Cardiac fibroblast (primary cell): ENCODE measurements around the gene TMEM114.
"Not testable (repeated sequence)": the region's sequence is repeated elsewhere in the genome, so short reads cannot be mapped to it uniquely, and the experiment has no call there.

Experiments
- DNase-seq, 2 donors: peaks; one replicate each; pipeline versions ENCODE4 v3.0.0 to v3.0.0-alpha.2; 2010; ENCODE audit warnings: low read depth in 2 of 2
- H3K4me3 ChIP-seq, 2 donors: replicated peaks in 1 of 2; 1 replicate in 1 of 2; 2 replicates in 1 of 2; pipeline ENCODE4 v1.5.1; 2011; ENCODE audit warnings: low read depth in 2 of 2, low read length in 2 of 2, mild to moderate bottlenecking in 2 of 2, moderate library complexity in 1 of 2
- CTCF ChIP-seq: IDR thresholded peaks from one replicate; pipeline ENCODE4 v1.5.1; 2011; ENCODE audit warnings: low read depth, mild to moderate bottlenecking, low read length, inconsistent platforms

Gene TMEM114

DNA sequence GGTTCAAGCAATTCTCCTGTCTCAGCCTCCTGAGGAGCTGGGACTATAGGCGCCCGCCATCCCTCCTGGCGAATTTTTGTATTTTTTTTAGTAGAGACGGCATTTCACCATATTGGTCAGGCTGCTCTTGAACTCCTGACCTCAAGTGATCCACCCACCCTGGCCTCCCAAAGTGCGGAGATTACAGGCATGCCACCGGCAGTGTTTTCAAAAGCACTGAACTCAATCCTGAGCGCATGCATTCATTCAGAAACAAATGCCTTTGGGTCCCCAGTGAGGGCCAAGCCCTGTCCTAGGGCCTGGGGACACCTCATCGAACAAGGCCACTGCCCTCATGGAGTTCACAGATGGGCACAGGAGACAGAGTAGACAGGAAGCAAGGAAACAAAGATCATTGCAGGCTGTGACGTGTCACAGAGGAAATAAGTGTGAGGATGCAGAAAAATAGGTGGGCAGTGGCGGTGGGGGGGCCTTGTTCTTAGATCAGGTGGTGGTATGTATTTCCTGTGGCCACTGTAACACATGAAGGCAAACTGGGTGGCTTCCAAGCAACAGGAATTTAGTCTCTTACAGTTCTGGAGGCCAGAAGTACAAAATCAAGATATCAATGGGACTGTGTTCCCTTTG, 12.5 kb downstream of the TMEM114 start:
- DNase-seq: no peak
- no peak overlapping the region for H3K4me3 ChIP-seq
- TF ChIP-seq CTCF: no peak

DNA sequence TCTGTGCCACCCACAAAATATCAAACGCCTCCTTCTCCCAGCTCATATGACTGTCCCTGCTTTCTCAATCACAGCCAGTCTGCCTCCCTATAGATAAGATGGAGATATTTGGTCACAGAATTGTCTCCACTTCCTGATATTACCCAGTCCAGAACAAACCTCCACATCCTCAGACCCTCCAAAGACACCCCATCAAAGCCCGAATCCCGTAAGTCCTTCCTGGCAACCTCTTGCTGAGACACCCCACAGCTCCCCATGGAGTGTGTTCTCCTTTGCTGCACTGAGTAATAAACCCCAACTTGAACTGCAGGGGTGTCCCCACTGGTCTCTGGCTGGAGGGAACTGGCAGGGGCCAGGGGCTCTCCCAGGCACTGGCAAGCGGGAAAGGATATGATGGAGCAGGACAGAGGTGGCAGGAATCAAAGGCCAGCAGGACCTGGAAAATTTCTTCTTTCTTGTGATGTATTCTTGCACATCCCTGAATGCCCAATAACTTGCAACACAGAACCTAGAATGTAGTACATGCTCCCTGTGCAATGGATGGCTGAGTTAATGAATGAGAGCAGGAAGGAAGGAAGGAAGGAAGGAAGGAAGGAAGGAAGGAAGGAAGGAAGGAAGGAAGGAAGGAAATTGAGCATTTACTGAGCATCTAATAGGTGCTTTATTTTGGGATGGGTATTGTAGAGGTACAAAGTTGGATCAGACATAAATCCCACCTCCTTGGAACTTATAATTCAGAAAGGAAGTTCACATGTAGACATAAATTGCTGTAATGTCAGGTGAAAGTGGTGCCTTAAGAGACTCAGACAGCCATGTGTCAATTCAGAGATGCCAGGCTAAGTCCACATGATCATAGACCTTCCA, 13.9 kb downstream of the TMEM114 start:
- TF ChIP-seq CTCF: no peak
- H3K4me3 ChIP-seq: no peak overlapping the region
- no peak for DNase-seq

DNA sequence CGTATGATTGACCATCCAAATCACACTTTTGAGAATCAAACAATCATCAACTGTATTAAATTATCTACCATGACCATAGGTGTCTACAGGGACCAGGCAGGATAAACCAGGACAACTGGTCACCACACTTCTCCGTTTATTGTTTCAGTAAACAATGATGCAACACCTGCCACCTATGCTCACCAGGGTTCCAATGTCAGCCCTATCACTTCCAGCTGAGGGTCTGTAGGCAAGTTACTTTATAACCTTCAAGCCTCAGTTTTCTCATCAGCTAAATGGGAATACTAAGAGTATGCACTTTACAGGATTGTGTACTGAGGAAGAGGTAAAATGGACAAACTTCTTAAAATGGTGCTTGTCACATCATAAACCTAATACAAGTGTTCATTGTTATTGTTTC, 14.9 kb downstream of the TMEM114 start:
- no peak for DNase-seq
- H3K4me3 ChIP-seq: no peak overlapping the region
- TF ChIP-seq CTCF: no peak

- TF ChIP-seq CTCF: peak; percentile 70
- DNase-seq: peak; percentile 65 to 75
These were observed 17.2 kb downstream of the TMEM114 start for GRCh38 chr16:8572919-8573724.

GRCh38 chr16:8572063-8572918, 18.0 kb downstream of the TMEM114 start:
- no peak for DNase-seq
- TF ChIP-seq CTCF: no peak
- no peak overlapping the region for H3K4me3 ChIP-seq

More at GRCh38 chr16:8572919-8573724, 17.2 kb downstream of the TMEM114 start:
- H3K4me3 ChIP-seq: no peak overlapping the region

GRCh38 chr16:8571061-8571596, 19.2 kb downstream of the TMEM114 start:
- DNase-seq: peak; percentile 62 to 66
- no peak overlapping the region for H3K4me3 ChIP-seq
- TF ChIP-seq CTCF: no peak

DNA sequence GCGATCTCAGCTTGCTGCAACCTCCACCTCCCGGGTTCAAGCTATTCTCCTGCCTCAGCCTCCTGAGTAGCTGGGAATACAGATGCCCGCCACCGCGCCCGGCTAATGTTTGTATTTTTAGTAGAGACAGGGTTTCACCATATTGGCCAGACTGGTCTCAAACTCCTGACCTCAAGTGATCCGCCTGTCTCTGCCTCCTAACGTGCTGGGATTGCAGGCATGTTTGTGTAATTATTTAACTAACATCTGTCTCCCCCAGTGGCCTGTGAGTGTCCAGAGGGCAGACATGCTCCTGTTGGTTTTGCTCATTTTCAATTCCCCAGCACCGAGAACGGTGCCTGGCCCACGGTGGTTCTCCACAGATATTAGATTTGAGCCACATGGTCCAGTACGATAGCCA, 19.9 kb downstream of the TMEM114 start:
- not testable (repeated sequence) for H3K4me3 ChIP-seq, DNase-seq
